Thyroid gland (tissue), 4 donors: ENCODE measurements around the gene CALD1. TPM values are rescaled to one million over a fixed set of nuclear protein-coding genes. Genes with fewer than 3 reads are reported as not detected.

Source experiments
- DNase-seq, 2 donors: peaks; one replicate each; pipeline ENCODE4 v3.0.0-alpha.2; 2019
- H3K27ac ChIP-seq, 3 donors: fragments of 200-600 bp; sonication (generic); 1 replicate in 2 of 3; 2 replicates in 1 of 3; pipeline ENCODE4 v1.5.1; 2016 to 2019; ENCODE audit warnings: mild to moderate bottlenecking in 1 of 3, moderate library complexity in 1 of 3
- H3K27me3 ChIP-seq: fragments of 200-600 bp; sonication (generic); one replicate; pipeline ENCODE4 v1.5.1; 2019
- H3K36me3 ChIP-seq, 2 donors: fragments of 200-600 bp; sonication (generic); one replicate each; pipeline ENCODE4 v1.5.1; 2016 to 2019
- H3K4me1 ChIP-seq, 2 donors: fragments of 200-600 bp; sonication (generic); one replicate each; pipeline ENCODE4 v1.5.1; 2017 to 2019
- H3K4me3 ChIP-seq, 3 donors: fragments of 200-600 bp; sonication (generic); replicated peaks in 1 of 3; 1 replicate in 2 of 3; 2 replicates in 1 of 3; pipeline ENCODE4 v1.5.1; 2016; ENCODE audit warnings: mild to moderate bottlenecking in 1 of 3
- H3K9me3 ChIP-seq: fragments of 200-600 bp; sonication (generic); one replicate; pipeline ENCODE4 v1.5.1; 2017
- CTCF ChIP-seq, 6 experiments: fragments of 200-600 bp in 3 of 6; fragments of 450-650 bp in 3 of 6; sonication (generic) in 3 of 6; IDR thresholded peaks; one replicate each; pipeline ENCODE4 v1.5.1; 2016 to 2019; ENCODE audit warnings: antibody characterized with exemption in 6 of 6, mild to moderate bottlenecking in 2 of 6, inconsistent platforms in 1 of 6, moderate library complexity in 1 of 6
- POLR2A ChIP-seq, 2 donors: fragments of 450-650 bp; IDR thresholded peaks; one replicate each; pipeline ENCODE4 v1.6.1; 2017; ENCODE audit warnings: antibody characterized with exemption in 2 of 2, mild to moderate bottlenecking in 2 of 2, moderate library complexity in 1 of 2
- WGBS, 2 donors: methylation state at CpG; one replicate each; pipeline ENCODE4 v1.1.5; 2017; 5-methylcytosine and 5-hydroxymethylcytosine counted together
- intact Hi-C: fragments of 100-400 bp; cut with DNase I; formaldehyde crosslinking; loops from one replicate; pipeline ENCODE4 v1.15.1; 2023
- total RNA-seq, 4 donors: library from RNA; depleted of rRNA; stranded (reverse); fragments of >200 nt; gene quantifications; one replicate each; pipeline ENCODE4 v1.2.3, GENCODE V29; 2016

Gene CALD1
- total RNA-seq, 4 donors from 2014 or later: 141 to 223 (median 169) TPM

- Histone ChIP-seq H3K9me3 (no peaks in the 10 kb centered on the region), H3K27ac (peak overlapping the region in 2 of 3 donors; percentile 3), H3K4me3 (no peak overlapping the region), H3K27me3 (no peaks in the 10 kb centered on the region), H3K4me1 (peaks cover 0 to 7% of the 10 kb centered on the region in 2 donors), H3K36me3 (no peaks in the 10 kb centered on the region)
- no peak for DNase-seq
- WGBS, 2 donors: 93 to 94% methylated on average over 5 of the region's 5 CpGs
- TF ChIP-seq CTCF (IDR thresholded peaks at IDR 0.05) (no peak), POLR2A (IDR thresholded peaks at IDR 0.05) (no peak)
- intact Hi-C loops: no loop called here
These were observed 95.0 kb downstream of the CALD1 start for GRCh38 chr7:134874407-134874806.

GRCh38 chr7:134875867-134876266, 96.4 kb downstream of the CALD1 start:
- DNase-seq: no peak
- Histone ChIP-seq H3K36me3 (no peaks in the 10 kb centered on the region), H3K9me3 (no peaks in the 10 kb centered on the region), H3K4me1 (peaks cover 0 to 7% of the 10 kb centered on the region in 2 donors), H3K27ac (peak overlapping the region in 1 of 3 donors; percentile 27), H3K27me3 (no peaks in the 10 kb centered on the region), H3K4me3 (no peak overlapping the region)
- intact Hi-C loops: no loop called here
- WGBS, 2 donors: 82 to 88% methylated on average over 5 of the region's 5 CpGs
- TF ChIP-seq CTCF (IDR thresholded peaks at IDR 0.05): no peak
- TF ChIP-seq POLR2A (IDR thresholded peaks at IDR 0.05): no peak

GRCh38 chr7:134878746-134879357, 99.4 kb downstream of the CALD1 start:
- intact Hi-C loops: no loop called here
- no peak for TF ChIP-seq POLR2A (IDR thresholded peaks at IDR 0.05)
- peak in 3 of 6 experiments; percentile 13 to 19 (median 16) for TF ChIP-seq CTCF (IDR thresholded peaks at IDR 0.05)
- H3K27me3 ChIP-seq: no peaks in the 10 kb centered on the region
- no peaks in the 10 kb centered on the region for H3K9me3 ChIP-seq
- DNase-seq: no peak
- H3K4me3 ChIP-seq: no peak overlapping the region
- no peaks in the 10 kb centered on the region for H3K36me3 ChIP-seq
- peaks cover 0 to 5% of the 10 kb centered on the region in 2 donors for H3K4me1 ChIP-seq
- H3K27ac ChIP-seq: peak overlapping the region in 1 of 3 donors; percentile 27

GRCh38 chr7:134879815-134880475, 100.5 kb downstream of the CALD1 start:
- DNase-seq: no peak
- Histone ChIP-seq H3K27me3 (no peaks in the 10 kb centered on the region), H3K4me1 (no peaks in the 10 kb centered on the region), H3K4me3 (no peak overlapping the region), H3K27ac (no peak overlapping the region), H3K9me3 (no peaks in the 10 kb centered on the region), H3K36me3 (no peaks in the 10 kb centered on the region)
- 50 to 53% methylated on average over 4 of the region's 4 CpGs for WGBS, 2 donors
- intact Hi-C loops: no loop called here
- TF ChIP-seq POLR2A (IDR thresholded peaks at IDR 0.05) (no peak), CTCF (IDR thresholded peaks at IDR 0.05) (no peak)

GRCh38 chr7:134882481-134882880, 103.0 kb downstream of the CALD1 start:
- intact Hi-C loops: no loop called here
- DNase-seq: no peak
- Histone ChIP-seq H3K4me3 (no peak overlapping the region), H3K36me3 (no peaks in the 10 kb centered on the region), H3K27ac (no peak overlapping the region), H3K4me1 (peaks cover 0 to 14% of the 10 kb centered on the region in 2 donors), H3K9me3 (no peaks in the 10 kb centered on the region), H3K27me3 (no peaks in the 10 kb centered on the region)
- TF ChIP-seq POLR2A (IDR thresholded peaks at IDR 0.05) (no peak), CTCF (IDR thresholded peaks at IDR 0.05) (no peak)
- 82 to 89% methylated on average over 1 of the region's 1 CpG for WGBS, 2 donors
